NCI-H2107 treated with DMSO at 0.1 percent for 48 hours (cell line): ENCODE data around the gene DHRS7B.
"Not testable (repeated sequence)": the region's sequence is repeated elsewhere in the genome, so short reads cannot be mapped to it uniquely, and the experiment has no call there.

ENCODE experiments used
- DNase-seq: peaks from one replicate; lab custom pipeline; 2025; ENCODE audit not compliant: unreplicated experiment; lab: John Stamatoyannopoulos, UW

DHRS7B gene

GRCh38 chr17:21107067-21107650 lies 19.6 kb upstream of the DHRS7B start:
- DNase-seq = not testable (repeated sequence)

- no peak for DNase-seq
Observed at GRCh38 chr17:21108651-21109050, 18.1 kb upstream of the DHRS7B start.

GRCh38 chr17:21113049-21113690 lies 13.6 kb upstream of the DHRS7B start:
- no peak for DNase-seq

DNA sequence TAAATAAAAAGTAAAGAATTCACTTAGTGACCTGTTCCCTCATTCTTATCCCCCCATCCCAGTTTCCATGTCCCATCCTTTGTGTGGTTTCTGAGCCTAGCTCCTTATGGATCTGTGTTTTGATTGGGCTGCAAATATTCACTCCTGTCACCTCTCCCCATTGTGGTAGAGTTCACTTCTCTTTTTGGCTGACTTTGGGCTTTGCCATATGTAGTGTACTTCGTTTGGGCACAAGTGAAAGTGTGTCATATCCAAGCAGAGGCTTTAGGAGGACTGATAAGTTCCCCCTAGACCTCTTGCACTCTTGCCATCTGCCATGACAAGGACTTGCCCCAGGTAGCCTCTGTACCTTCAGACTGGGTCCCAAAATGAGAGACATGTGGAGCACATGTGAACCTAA lies 13.0 kb upstream of the DHRS7B start:
- DNase-seq = no peak

GRCh38 chr17:21114791-21115190 lies 12.0 kb upstream of the DHRS7B start:
- not testable (repeated sequence) for DNase-seq

DNA sequence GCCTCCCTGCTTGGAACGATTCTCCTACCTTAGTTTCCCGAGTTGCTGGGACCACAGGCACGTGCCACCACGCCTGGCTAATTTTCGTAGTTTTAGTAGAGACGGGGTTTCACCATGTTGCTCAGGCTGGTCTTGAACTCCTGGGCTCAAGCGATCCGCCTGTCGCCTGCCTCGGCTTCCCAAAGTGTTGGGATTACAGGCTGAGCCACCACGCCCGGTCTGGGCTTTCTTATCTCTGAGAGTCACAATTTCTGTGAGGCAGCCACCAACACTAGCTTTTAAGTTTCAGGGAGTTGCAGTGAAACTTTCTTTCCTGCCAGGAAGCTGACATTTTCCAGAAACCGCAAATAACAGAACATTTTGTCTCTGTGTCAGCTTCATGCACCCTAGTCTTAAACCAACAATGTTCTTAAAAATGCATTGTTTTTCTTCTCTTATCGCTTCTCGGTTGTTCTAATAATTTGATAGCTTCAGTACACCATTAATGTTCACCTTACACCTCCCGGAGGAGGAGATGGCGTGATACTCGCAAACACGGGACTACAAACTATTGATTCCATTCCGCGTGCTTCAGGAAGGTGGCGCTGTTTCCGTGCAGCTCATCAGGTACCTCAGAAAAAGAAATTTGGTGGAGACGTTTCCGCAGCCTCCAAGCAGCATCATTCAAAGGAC lies 7.4 kb upstream of the DHRS7B start:
- DNase-seq = peak; percentile 4

DNA sequence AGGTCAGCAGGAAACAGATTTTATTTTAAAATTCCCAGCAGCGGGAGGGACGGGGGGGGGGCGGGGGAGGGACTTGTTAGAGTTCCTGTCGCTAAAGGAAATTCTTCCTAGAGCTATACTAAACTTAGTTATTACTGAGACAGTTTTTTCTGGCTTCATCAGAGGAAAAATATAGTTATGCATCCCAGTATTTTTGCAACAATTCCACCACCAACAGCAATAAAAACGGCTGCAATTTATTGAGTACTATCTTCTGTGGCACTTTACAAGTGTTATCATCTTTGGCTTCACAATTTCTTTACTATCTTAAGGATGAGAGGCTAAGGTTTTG lies 6.9 kb upstream of the DHRS7B start:
- DNase-seq = no peak

GRCh38 chr17:21124086-21124485 lies 2.7 kb upstream of the DHRS7B start:
- no peak for DNase-seq

DNA sequence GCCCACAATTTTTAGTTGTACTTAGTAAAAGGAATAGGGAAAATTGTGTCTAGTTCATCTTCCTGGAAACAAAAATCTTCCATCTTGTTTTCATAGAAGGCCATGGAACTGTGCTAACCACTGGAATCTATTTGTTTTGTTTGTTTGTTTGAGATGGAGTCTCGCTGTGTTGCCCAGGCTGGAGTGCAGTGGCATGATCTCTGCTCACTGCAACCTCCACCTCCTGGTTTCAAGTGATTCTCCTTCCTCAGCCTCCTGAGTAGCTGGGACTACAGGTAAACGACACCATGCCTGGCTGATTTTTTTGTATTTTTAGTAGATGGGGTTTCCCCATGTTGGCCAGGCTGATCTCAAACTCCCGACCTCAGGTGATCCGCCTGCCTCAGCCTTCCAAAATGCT lies 2.2 kb upstream of the DHRS7B start:
- not testable (repeated sequence) for DNase-seq

GRCh38 chr17:21125862-21126261 lies 902 bp upstream of the DHRS7B start:
- DNase-seq = no peak

- no peak for DNase-seq
Observed at GRCh38 chr17:21127509-21128077, 829 bp downstream of the DHRS7B start.

DNA sequence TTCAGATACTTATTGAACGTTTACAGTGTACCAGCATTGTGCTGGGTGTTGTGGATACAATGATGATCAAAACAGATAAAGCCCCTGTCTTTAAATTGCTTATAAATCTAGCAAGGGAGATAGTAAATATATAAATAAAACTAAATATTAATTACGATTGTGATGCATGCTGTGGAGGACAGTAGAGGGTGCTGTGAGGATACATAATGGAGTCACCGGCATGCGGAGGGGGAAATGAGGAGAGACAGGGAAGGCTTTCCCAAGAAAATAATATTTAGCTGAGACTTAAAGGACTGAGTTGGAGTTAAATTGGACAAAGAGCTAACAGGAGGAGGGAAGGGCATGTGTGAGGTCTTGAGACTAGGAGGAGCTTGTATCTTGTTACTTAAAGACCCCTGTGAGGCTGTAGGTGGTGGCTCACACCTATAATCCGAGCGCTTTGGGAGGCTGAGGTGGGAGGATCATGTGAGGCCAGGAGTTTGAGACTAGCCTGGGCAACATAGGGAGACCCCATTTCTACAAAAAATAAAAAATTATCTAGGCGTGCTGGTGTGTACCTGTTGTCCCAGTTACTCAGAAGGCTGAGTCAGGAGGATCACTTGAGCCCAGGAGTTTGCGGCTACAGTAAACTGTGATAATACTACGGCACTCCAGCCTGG lies 2.4 kb downstream of the DHRS7B start:
- no peak for DNase-seq

GRCh38 chr17:21131137-21131536 lies 4.4 kb downstream of the DHRS7B start:
- DNase-seq = no peak

DNA sequence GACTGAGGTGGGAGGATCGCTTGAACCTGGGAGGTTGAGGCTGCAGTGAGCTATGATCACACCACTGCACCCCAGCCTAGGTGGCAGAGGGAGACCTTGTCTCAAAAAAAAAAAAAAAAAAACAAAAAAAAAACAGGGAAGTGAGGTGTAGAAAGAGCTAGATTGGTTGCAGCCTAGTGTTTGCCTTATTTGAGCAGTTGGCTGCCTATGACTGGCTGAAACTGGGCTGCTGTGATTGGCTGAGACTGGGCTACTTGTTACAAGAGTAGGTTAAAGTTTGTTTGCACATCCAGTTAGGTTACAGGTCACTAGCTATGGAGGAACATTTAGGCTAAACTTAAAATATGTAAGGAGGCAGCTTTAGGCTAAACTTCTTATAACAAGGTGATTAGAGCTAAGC lies 5.7 kb downstream of the DHRS7B start:
- DNase-seq = no peak

- DNase-seq = no peak
Observed at GRCh38 chr17:21134559-21134958, 7.8 kb downstream of the DHRS7B start.

- no peak for DNase-seq
Observed at GRCh38 chr17:21140911-21141310, 14.1 kb downstream of the DHRS7B start.

DNA sequence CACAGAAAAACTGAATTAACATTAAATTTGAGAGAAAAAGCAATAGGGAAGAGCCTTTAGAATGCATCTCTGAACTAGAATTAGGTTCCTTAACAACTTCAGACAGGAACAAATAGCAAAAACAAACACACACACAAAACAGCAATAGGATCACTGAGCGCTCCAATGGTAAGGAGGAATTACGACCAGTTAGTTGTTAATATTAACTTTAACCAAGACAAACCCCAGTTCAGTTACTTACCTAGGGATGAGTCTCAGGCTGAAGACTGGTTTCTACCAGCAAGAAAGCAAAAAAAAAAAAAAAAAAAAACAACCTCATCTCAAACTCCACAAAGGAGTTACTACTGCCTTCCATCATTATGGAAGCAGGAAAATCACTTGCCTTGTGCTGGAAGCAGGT lies 14.6 kb downstream of the DHRS7B start:
- no peak for DNase-seq

DNA sequence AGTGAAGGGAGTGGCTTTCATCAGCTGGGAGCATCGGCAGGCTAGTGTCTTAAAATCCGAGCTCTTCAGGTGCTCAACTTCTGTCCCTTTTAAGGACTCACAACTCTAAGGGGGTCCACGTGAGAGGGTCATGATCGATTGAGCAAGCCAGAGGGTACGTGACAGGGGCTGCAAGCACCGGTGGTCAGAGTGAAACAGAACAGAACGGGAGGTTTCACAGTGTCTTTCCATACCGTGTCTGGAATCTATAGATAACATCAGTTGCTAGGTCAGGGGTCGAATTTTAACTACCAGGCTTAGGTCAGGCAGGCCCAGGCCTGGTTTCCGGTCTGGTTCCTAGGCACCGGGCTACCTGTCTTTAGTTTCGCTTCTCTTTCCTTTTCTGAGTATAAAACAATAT lies 15.3 kb downstream of the DHRS7B start:
- not testable (repeated sequence) for DNase-seq

- DNase-seq = no peak
Observed at GRCh38 chr17:21143695-21144094, 16.9 kb downstream of the DHRS7B start.

GRCh38 chr17:21144299-21144698 lies 17.5 kb downstream of the DHRS7B start:
- not testable (repeated sequence) for DNase-seq

GRCh38 chr17:21146362-21147015 lies 19.7 kb downstream of the DHRS7B start:
- no peak for DNase-seq
